ENCODE results near the gene KLF11. TPM values are rescaled to one million over a fixed set of nuclear protein-coding genes. Genes with fewer than 3 reads are reported as not detected.

KLF11 gene
- total RNA-seq, 1 donor from 2014 or later, result 30.4 TPM

DNA sequence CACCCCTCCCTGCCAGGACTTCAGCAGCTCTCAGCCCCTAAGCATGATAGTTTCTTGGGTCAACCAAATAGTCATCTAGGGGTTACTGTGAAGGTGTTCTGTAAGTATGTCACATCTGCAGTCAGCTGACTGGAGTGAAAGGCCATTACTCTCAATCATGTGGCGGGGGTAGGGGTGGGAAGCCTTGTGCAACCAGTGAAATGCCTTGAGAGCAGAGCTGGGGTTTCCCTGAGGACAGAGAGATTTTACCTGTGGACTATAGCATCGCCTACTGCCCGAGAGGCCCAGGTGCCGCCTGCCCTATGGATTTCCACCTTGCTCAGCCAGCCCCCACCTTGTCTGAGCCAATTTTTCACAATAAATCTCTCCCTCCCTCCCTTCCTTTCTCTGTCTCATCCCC lies 20.9 kb upstream of the KLF11 start:
- Histone ChIP-seq H3K36me3 (no peaks in the 10 kb centered on the region), H3K9me3 (no peaks in the 10 kb centered on the region), H3K27me3 (no peaks in the 10 kb centered on the region), H3K4me1 (no peaks in the 10 kb centered on the region), H3K27ac (no peak overlapping the region), H3K4me3 (no peak overlapping the region)
- intact Hi-C loops (cut with DNase I), result no loop called here
- TF ChIP-seq, protein P1, sequence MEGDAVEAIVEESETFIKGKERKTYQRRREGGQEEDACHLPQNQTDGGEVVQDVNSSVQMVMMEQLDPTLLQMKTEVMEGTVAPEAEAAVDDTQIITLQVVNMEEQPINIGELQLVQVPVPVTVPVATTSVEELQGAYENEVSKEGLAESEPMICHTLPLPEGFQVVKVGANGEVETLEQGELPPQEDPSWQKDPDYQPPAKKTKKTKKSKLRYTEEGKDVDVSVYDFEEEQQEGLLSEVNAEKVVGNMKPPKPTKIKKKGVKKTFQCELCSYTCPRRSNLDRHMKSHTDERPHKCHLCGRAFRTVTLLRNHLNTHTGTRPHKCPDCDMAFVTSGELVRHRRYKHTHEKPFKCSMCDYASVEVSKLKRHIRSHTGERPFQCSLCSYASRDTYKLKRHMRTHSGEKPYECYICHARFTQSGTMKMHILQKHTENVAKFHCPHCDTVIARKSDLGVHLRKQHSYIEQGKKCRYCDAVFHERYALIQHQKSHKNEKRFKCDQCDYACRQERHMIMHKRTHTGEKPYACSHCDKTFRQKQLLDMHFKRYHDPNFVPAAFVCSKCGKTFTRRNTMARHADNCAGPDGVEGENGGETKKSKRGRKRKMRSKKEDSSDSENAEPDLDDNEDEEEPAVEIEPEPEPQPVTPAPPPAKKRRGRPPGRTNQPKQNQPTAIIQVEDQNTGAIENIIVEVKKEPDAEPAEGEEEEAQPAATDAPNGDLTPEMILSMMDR (IDR thresholded peaks at IDR 0.05), result no peak
- DNase-seq (ENCODE audit: extremely low spot score in 2 of 2), result no peak

- Histone ChIP-seq H3K9me3 (no peaks in the 10 kb centered on the region), H3K4me3 (no peak overlapping the region), H3K27me3 (no peaks in the 10 kb centered on the region), H3K4me1 (no peaks in the 10 kb centered on the region), H3K36me3 (no peaks in the 10 kb centered on the region), H3K27ac (no peak overlapping the region)
- no peak for TF ChIP-seq POLR2AphosphoS5 (IDR thresholded peaks at IDR 0.05; ENCODE audit: insufficient read depth in 1 of 2, low read depth in 1 of 2)
- no peak for TF ChIP-seq POLR2A (IDR thresholded peaks at IDR 0.05)
- TF ChIP-seq, protein P1 (IDR thresholded peaks at IDR 0.05), result no peak
- DNase-seq (ENCODE audit: extremely low spot score in 2 of 2), result no peak
- intact Hi-C loops (cut with DNase I), result no loop called here
These were observed 20.2 kb upstream of the KLF11 start for GRCh38 chr2:10022966-10023662.

DNA sequence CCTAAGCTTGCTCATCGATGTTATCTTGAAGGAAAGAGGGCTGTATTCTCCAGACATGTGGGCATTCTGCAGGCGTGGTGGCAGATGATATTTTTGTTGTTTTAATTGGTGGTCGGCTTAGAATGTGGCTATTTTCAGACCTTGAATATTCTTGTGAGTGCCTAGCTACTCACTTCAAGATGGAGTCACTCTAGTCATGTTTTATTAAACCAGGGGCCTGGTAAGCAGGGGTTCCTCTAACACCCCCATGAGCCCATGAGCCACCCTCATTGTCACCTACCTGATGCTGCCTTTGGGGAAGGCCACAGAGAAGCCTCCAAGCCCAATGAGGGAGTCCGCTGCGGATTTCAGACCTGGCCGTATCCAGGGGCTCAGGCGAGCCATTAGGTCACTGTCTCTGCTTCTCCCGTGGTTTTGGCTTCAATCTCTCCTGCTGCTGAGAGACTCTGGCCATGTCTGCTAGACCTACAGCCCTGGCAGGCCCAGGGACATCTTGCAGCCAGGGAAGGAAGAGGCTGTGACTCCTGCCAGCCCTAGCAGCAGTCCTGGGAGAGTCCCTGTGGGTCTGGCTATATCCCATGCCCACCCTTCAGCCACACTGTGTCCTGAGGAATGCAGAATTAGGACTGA lies 16.3 kb upstream of the KLF11 start:
- Histone ChIP-seq H3K27me3 (no peaks in the 10 kb centered on the region), H3K9me3 (no peaks in the 10 kb centered on the region), H3K4me1 (peaks cover 21% of the 10 kb centered on the region), H3K27ac (no peak overlapping the region), H3K36me3 (no peaks in the 10 kb centered on the region), H3K4me3 (no peak overlapping the region)
- no peak for DNase-seq (ENCODE audit: extremely low spot score in 2 of 2)
- intact Hi-C loops (cut with DNase I), result no loop called here
- no peak for TF ChIP-seq POLR2AphosphoS5 (IDR thresholded peaks at IDR 0.05; ENCODE audit: insufficient read depth in 1 of 2, low read depth in 1 of 2)

- Histone ChIP-seq H3K27ac (no peak overlapping the region), H3K36me3 (no peaks in the 10 kb centered on the region), H3K27me3 (no peaks in the 10 kb centered on the region), H3K4me1 (peaks cover 21% of the 10 kb centered on the region), H3K9me3 (no peaks in the 10 kb centered on the region), H3K4me3 (no peak overlapping the region)
- TF ChIP-seq POLR2AphosphoS5 (IDR thresholded peaks at IDR 0.05; ENCODE audit: insufficient read depth in 1 of 2, low read depth in 1 of 2) (no peak), POLR2A (IDR thresholded peaks at IDR 0.05) (no peak)
- TF ChIP-seq, protein P1 (IDR thresholded peaks at IDR 0.05), result no peak
- DNase-seq (ENCODE audit: extremely low spot score in 2 of 2), result no peak
- intact Hi-C loops (cut with DNase I), result no loop called here
These were observed 15.6 kb upstream of the KLF11 start for GRCh38 chr2:10027660-10028330.

- TF ChIP-seq POLR2A (IDR thresholded peaks at IDR 0.05), result no peak
- TF ChIP-seq POLR2AphosphoS5 (IDR thresholded peaks at IDR 0.05; ENCODE audit: insufficient read depth in 1 of 2, low read depth in 1 of 2), result no peak
- TF ChIP-seq, protein P1 (IDR thresholded peaks at IDR 0.05), result no peak
These were observed 14.9 kb upstream of the KLF11 start for GRCh38 chr2:10028407-10028987.

More at GRCh38 chr2:10028407-10028987, 14.9 kb upstream of the KLF11 start:
- intact Hi-C loops (cut with DNase I), result no loop called here
- Histone ChIP-seq H3K4me3 (no peak overlapping the region), H3K9me3 (no peaks in the 10 kb centered on the region), H3K36me3 (no peaks in the 10 kb centered on the region), H3K27me3 (no peaks in the 10 kb centered on the region), H3K27ac (peak overlapping the region; percentile 50), H3K4me1 (peaks cover 21% of the 10 kb centered on the region)
- DNase-seq (ENCODE audit: extremely low spot score in 2 of 2), result no peak

Measured in vagina (tissue), 2 donors.